HepG2 (cell line): Measurements from ENCODE around the gene SLC16A1. TPM values are rescaled to one million over a fixed set of nuclear protein-coding genes. Genes with fewer than 3 reads are reported as not detected.

Experiments used
- GFI1 ChIP-seq: sonication (generic); formaldehyde crosslinking; IDR thresholded peaks from 2 replicates; pipeline ENCODE4 v1.5.0; 2020; ENCODE audit warnings: missing genetic modification reagents, mild to moderate bottlenecking, borderline replicate concordance
- HES4 ChIP-seq: sonication (generic); formaldehyde crosslinking; IDR thresholded peaks from 2 replicates; pipeline ENCODE4 v1.9.0; 2021; ENCODE audit warnings: mild to moderate bottlenecking, missing genetic modification reagents, borderline replicate concordance
- HMGA1 ChIP-seq: sonication (generic); formaldehyde crosslinking; conservative IDR thresholded peaks from 2 replicates; pipeline ENCODE4 v1.4.0; 2020; ENCODE audit warnings: missing genetic modification reagents
- IKZF4 ChIP-seq: sonication (generic); formaldehyde crosslinking; IDR thresholded peaks from 2 replicates; pipeline ENCODE4 v1.5.1; 2020; ENCODE audit warnings: borderline replicate concordance, mild to moderate bottlenecking, low read depth, missing genetic modification reagents; ENCODE audit errors: not compliant biosample characterization
- JUND ChIP-seq: sonication (generic); formaldehyde crosslinking; IDR thresholded peaks from 2 replicates; pipeline ENCODE4 v1.8.0; 2022; ENCODE audit warnings: mild to moderate bottlenecking, missing genetic modification reagents
- MEIS1 ChIP-seq: sonication (generic); formaldehyde crosslinking; IDR thresholded peaks from 2 replicates; pipeline ENCODE4 v1.9.0; 2021; ENCODE audit warnings: mild to moderate bottlenecking, missing genetic modification reagents, moderate library complexity, borderline replicate concordance
- NFKBIZ ChIP-seq: IDR thresholded peaks from 2 replicates; pipeline ENCODE4 v1.6.1; 2018; ENCODE audit warnings: missing genetic modification reagents, missing compliant biosample characterization
- PRMT3 ChIP-seq: sonication (generic); formaldehyde crosslinking; IDR thresholded peaks from 2 replicates; pipeline ENCODE4 v1.8.1; 2022; ENCODE audit warnings: low read depth, mild to moderate bottlenecking, moderate library complexity, missing genetic modification reagents, borderline replicate concordance
- ZNF12 ChIP-seq: sonication (generic); formaldehyde crosslinking; IDR thresholded peaks from 2 replicates; pipeline ENCODE4 v1.5.0; 2020; ENCODE audit warnings: missing genetic modification reagents
- ZNF136 ChIP-seq: sonication (generic); formaldehyde crosslinking; IDR thresholded peaks from 2 replicates; pipeline ENCODE4 v1.8.1; 2022; ENCODE audit warnings: low read depth, mild to moderate bottlenecking, moderate library complexity, missing genetic modification reagents
- ZNF263 ChIP-seq: sonication (generic); formaldehyde crosslinking; IDR thresholded peaks from 2 replicates; pipeline ENCODE4 v1.4.0; 2020; ENCODE audit warnings: missing genetic modification reagents
- ZNF34 ChIP-seq: sonication (generic); formaldehyde crosslinking; IDR thresholded peaks from 2 replicates; pipeline ENCODE4 v1.4.0; 2020; ENCODE audit warnings: mild to moderate bottlenecking, missing genetic modification reagents, borderline replicate concordance
- ZNF629 ChIP-seq: sonication (generic); formaldehyde crosslinking; conservative IDR thresholded peaks from 2 replicates; pipeline ENCODE4 v1.5.0; 2020; ENCODE audit warnings: missing genetic modification reagents
- ZNF781 ChIP-seq: sonication (generic); formaldehyde crosslinking; IDR thresholded peaks from 2 replicates; pipeline ENCODE4 v1.5.1; 2020; ENCODE audit warnings: borderline replicate concordance, mild to moderate bottlenecking, missing genetic modification reagents; ENCODE audit errors: not compliant biosample characterization
- polyA plus RNA-seq, 8 experiments: library from polyadenylated mRNA; depleted of rRNA in 3 of 8; stranded (reverse) in 7 of 8; unstranded in 1 of 8; fragments of >200 nt; fragmentation: Illumina TruSeq in 4 of 8; extraction: Trizol in 4 of 8; gene quantifications; 2 replicates each; pipeline versions ENCODE4 v1.2.1 to v1.2.3, GENCODE V29; 2011 to 2016; ENCODE audit warnings: low read depth in 4 of 8, missing spikeins in 1 of 8, mixed read lengths in 1 of 8; ENCODE audit not compliant: insufficient read depth in 1 of 8
- total RNA-seq, 5 experiments: library from RNA; depleted of rRNA; stranded (reverse); fragments of >200 nt; fragmentation: Illumina TruSeq; extraction: Trizol; gene quantifications; 2 replicates each; pipeline ENCODE4 v1.2.3, GENCODE V29; 2016; ENCODE audit warnings: low read depth in 1 of 5
- TF ChIP-seq, protein P1 (sequence below): sonication (generic); formaldehyde crosslinking; IDR thresholded peaks from 2 replicates; pipeline ENCODE4 v1.4.0; 2020; ENCODE audit warnings: low read depth, mild to moderate bottlenecking, missing genetic modification reagents
- TF ChIP-seq, protein P2 (sequence below): IDR thresholded peaks from 2 replicates; pipeline ENCODE4 v1.6.1; 2012; ENCODE audit warnings: low read depth, low read length, improper control_type of control experiment
- TF ChIP-seq, protein P3 (sequence below): sonication (generic); formaldehyde crosslinking; IDR thresholded peaks from 2 replicates; pipeline ENCODE4 v1.4.0; 2020; ENCODE audit warnings: missing genetic modification reagents
- TF ChIP-seq, protein P4 (sequence below): IDR thresholded peaks from 2 replicates; pipeline ENCODE4 v1.4.0; 2020; ENCODE audit warnings: mild to moderate bottlenecking, missing genetic modification reagents

The SLC16A1 gene
- total and polyA plus RNA-seq, 2 of the 13 experiments (the other 11 are each of a cell fraction or from before 2014, with no cell fraction given), result 106 to 142 TPM

DNA sequence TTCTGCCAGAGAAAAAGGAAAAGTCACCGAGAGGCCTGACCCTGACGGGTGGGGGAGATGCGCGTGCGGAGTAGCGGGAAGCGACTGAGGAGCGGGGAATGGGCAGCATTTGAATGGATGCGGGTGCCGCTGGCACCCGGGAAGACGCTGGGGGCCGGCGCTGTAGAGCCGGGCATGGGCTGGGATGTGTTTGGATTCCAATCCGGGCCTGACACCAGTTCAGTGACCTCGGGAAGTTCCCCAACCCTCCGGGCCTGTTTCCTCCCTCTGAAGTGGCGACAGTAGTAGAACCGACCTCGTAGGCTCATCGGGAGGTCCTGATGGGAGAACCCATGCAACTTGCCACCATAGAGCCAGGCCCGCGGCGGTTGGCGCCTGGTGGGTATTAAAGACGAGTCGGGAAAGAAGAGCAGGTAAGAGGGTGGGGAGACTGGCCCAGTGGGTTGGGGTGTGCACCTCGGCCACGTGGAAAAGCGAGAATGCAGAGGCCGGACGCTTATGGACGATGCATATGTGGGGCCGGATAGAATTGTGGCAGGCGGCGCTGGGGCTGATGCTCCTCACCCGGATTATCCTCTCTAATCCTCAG lies 642 bp upstream of the SLC16A1 start (continued):
- TF ChIP-seq, protein P1, sequence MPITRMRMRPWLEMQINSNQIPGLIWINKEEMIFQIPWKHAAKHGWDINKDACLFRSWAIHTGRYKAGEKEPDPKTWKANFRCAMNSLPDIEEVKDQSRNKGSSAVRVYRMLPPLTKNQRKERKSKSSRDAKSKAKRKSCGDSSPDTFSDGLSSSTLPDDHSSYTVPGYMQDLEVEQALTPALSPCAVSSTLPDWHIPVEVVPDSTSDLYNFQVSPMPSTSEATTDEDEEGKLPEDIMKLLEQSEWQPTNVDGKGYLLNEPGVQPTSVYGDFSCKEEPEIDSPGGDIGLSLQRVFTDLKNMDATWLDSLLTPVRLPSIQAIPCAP (CRISPR knock-in tag), result no peak
- TF ChIP-seq ZNF136 (CRISPR knock-in tag) (no peak), HMGA1 (CRISPR knock-in tag) (no peak), ZNF12 (CRISPR knock-in tag) (no peak), JUND (no peak), IKZF4 (CRISPR knock-in tag) (peak; percentile 1), NFKBIZ (peak; percentile 26; the same call in 1 of the 2 replicates), HES4 (no peak), GFI1 (CRISPR knock-in tag) (no peak), ZNF781 (CRISPR knock-in tag) (no peak), ZNF629 (CRISPR knock-in tag) (no peak), ZNF263 (0 out of 2 replicates have a peak, but pooled peaks have one; percentile 4), PRMT3 (CRISPR knock-in tag) (no peak), ZNF34 (CRISPR knock-in tag) (no peak), MEIS1 (no peak; the same call in 1 of the 2 replicates)
- TF ChIP-seq, protein P2, sequence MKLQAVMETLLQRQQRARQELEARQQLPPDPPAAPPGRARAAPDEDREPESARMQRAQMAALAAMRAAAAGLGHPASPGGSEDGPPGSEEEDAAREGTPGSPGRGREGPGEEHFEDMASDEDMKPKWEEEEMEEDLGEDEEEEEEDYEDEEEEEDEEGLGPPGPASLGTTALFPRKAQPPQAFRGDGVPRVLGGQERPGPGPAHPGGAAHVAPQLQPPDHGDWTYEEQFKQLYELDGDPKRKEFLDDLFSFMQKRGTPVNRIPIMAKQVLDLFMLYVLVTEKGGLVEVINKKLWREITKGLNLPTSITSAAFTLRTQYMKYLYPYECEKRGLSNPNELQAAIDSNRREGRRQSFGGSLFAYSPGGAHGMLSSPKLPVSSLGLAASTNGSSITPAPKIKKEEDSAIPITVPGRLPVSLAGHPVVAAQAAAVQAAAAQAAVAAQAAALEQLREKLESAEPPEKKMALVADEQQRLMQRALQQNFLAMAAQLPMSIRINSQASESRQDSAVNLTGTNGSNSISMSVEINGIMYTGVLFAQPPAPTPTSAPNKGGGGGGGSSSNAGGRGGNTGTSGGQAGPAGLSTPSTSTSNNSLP, result no peak
- TF ChIP-seq, protein P3, sequence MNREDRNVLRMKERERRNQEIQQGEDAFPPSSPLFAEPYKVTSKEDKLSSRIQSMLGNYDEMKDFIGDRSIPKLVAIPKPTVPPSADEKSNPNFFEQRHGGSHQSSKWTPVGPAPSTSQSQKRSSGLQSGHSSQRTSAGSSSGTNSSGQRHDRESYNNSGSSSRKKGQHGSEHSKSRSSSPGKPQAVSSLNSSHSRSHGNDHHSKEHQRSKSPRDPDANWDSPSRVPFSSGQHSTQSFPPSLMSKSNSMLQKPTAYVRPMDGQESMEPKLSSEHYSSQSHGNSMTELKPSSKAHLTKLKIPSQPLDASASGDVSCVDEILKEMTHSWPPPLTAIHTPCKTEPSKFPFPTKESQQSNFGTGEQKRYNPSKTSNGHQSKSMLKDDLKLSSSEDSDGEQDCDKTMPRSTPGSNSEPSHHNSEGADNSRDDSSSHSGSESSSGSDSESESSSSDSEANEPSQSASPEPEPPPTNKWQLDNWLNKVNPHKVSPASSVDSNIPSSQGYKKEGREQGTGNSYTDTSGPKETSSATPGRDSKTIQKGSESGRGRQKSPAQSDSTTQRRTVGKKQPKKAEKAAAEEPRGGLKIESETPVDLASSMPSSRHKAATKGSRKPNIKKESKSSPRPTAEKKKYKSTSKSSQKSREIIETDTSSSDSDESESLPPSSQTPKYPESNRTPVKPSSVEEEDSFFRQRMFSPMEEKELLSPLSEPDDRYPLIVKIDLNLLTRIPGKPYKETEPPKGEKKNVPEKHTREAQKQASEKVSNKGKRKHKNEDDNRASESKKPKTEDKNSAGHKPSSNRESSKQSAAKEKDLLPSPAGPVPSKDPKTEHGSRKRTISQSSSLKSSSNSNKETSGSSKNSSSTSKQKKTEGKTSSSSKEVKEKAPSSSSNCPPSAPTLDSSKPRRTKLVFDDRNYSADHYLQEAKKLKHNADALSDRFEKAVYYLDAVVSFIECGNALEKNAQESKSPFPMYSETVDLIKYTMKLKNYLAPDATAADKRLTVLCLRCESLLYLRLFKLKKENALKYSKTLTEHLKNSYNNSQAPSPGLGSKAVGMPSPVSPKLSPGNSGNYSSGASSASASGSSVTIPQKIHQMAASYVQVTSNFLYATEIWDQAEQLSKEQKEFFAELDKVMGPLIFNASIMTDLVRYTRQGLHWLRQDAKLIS (CRISPR knock-in tag), result no peak
- TF ChIP-seq, protein P4, sequence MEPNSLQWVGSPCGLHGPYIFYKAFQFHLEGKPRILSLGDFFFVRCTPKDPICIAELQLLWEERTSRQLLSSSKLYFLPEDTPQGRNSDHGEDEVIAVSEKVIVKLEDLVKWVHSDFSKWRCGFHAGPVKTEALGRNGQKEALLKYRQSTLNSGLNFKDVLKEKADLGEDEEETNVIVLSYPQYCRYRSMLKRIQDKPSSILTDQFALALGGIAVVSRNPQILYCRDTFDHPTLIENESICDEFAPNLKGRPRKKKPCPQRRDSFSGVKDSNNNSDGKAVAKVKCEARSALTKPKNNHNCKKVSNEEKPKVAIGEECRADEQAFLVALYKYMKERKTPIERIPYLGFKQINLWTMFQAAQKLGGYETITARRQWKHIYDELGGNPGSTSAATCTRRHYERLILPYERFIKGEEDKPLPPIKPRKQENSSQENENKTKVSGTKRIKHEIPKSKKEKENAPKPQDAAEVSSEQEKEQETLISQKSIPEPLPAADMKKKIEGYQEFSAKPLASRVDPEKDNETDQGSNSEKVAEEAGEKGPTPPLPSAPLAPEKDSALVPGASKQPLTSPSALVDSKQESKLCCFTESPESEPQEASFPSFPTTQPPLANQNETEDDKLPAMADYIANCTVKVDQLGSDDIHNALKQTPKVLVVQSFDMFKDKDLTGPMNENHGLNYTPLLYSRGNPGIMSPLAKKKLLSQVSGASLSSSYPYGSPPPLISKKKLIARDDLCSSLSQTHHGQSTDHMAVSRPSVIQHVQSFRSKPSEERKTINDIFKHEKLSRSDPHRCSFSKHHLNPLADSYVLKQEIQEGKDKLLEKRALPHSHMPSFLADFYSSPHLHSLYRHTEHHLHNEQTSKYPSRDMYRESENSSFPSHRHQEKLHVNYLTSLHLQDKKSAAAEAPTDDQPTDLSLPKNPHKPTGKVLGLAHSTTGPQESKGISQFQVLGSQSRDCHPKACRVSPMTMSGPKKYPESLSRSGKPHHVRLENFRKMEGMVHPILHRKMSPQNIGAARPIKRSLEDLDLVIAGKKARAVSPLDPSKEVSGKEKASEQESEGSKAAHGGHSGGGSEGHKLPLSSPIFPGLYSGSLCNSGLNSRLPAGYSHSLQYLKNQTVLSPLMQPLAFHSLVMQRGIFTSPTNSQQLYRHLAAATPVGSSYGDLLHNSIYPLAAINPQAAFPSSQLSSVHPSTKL (CRISPR knock-in tag), result no peak
